Ecto neural progenitor cell (in vitro differentiated cells): ENCODE data around the gene FILIP1L.

Experiments used
- DNase-seq: peaks from one replicate; pipeline ENCODE4 v3.0.0-alpha.2; 2018; ENCODE audit warnings: low spot score

The FILIP1L gene

GRCh38 chr3:100042166-100042981 lies 71.9 kb downstream of the FILIP1L start:
- DNase-seq, result no peak

- DNase-seq, result no peak
These were observed 73.0 kb downstream of the FILIP1L start for GRCh38 chr3:100041328-100041749.

- DNase-seq, result no peak
These were observed 73.7 kb downstream of the FILIP1L start for GRCh38 chr3:100040451-100041225.

GRCh38 chr3:100039075-100039474 lies 75.2 kb downstream of the FILIP1L start:
- no peak for DNase-seq

GRCh38 chr3:100033903-100034471 lies 80.3 kb downstream of the FILIP1L start:
- no peak for DNase-seq

- no peak for DNase-seq
These were observed 81.1 kb downstream of the FILIP1L start for GRCh38 chr3:100033184-100033583.

- no peak for DNase-seq
These were observed 82.1 kb downstream of the FILIP1L start for GRCh38 chr3:100032243-100032642.

- DNase-seq, result no peak
These were observed 83.3 kb downstream of the FILIP1L start for GRCh38 chr3:100030914-100031425.

- no peak for DNase-seq
These were observed 84.0 kb downstream of the FILIP1L start for GRCh38 chr3:100030346-100030745.

GRCh38 chr3:100029689-100030088 lies 84.6 kb downstream of the FILIP1L start:
- no peak for DNase-seq

- no peak for DNase-seq
These were observed 85.2 kb downstream of the FILIP1L start for GRCh38 chr3:100029052-100029451.

GRCh38 chr3:100027321-100027720 lies 87.0 kb downstream of the FILIP1L start:
- DNase-seq, result no peak

- no peak for DNase-seq
These were observed 89.6 kb downstream of the FILIP1L start for GRCh38 chr3:100024520-100025303.

GRCh38 chr3:100023595-100023994 lies 90.7 kb downstream of the FILIP1L start:
- no peak for DNase-seq

- no peak for DNase-seq
These were observed 91.2 kb downstream of the FILIP1L start for GRCh38 chr3:100023150-100023549.

GRCh38 chr3:100022506-100022905 lies 91.8 kb downstream of the FILIP1L start:
- DNase-seq, result no peak

GRCh38 chr3:100020876-100021644 lies 93.2 kb downstream of the FILIP1L start:
- no peak for DNase-seq

- DNase-seq, result no peak
These were observed 94.6 kb downstream of the FILIP1L start for GRCh38 chr3:100019719-100020118.

- no peak for DNase-seq
These were observed 95.5 kb downstream of the FILIP1L start for GRCh38 chr3:100018806-100019205.

- DNase-seq, result no peak
These were observed 104.2 kb downstream of the FILIP1L start for GRCh38 chr3:100010087-100010417.
